GM15510 (cell line): ENCODE measurements around the gene KCNA3.

ENCODE experiments used
- POLR2A ChIP-seq: IDR thresholded peaks from 3 replicates; pipeline ENCODE4 v1.6.1; 2011; ENCODE audit warnings: borderline replicate concordance; ENCODE audit not compliant: insufficient read length; ENCODE audit errors: extremely low read depth

KCNA3 gene

GRCh38 chr1:110668549-110668948, 6.2 kb downstream of the KCNA3 start:
- no peak for TF ChIP-seq POLR2A

- TF ChIP-seq POLR2A: no peak
Observed at GRCh38 chr1:110667776-110668175, 7.0 kb downstream of the KCNA3 start.

- no peak for TF ChIP-seq POLR2A
Observed at GRCh38 chr1:110663241-110663640, 11.5 kb downstream of the KCNA3 start.

GRCh38 chr1:110657351-110657750, 17.4 kb downstream of the KCNA3 start:
- no peak for TF ChIP-seq POLR2A

GRCh38 chr1:110650609-110651008, 24.1 kb downstream of the KCNA3 start:
- no peak for TF ChIP-seq POLR2A

- TF ChIP-seq POLR2A: no peak
Observed at GRCh38 chr1:110648417-110648816, 26.3 kb downstream of the KCNA3 start.

- TF ChIP-seq POLR2A: no peak
Observed at GRCh38 chr1:110647254-110647891, 27.4 kb downstream of the KCNA3 start.

GRCh38 chr1:110645821-110646735, 28.7 kb downstream of the KCNA3 start:
- TF ChIP-seq POLR2A: no peak

GRCh38 chr1:110645211-110645610, 29.5 kb downstream of the KCNA3 start:
- no peak for TF ChIP-seq POLR2A

GRCh38 chr1:110643879-110644472, 30.8 kb downstream of the KCNA3 start:
- no peak for TF ChIP-seq POLR2A

GRCh38 chr1:110639724-110640386, 34.9 kb downstream of the KCNA3 start:
- TF ChIP-seq POLR2A: no peak

- TF ChIP-seq POLR2A: no peak
Observed at GRCh38 chr1:110638556-110638955, 36.2 kb downstream of the KCNA3 start.

GRCh38 chr1:110638058-110638457, 36.7 kb downstream of the KCNA3 start:
- no peak for TF ChIP-seq POLR2A

GRCh38 chr1:110637475-110637874, 37.3 kb downstream of the KCNA3 start:
- no peak for TF ChIP-seq POLR2A

GRCh38 chr1:110636149-110636935, 38.4 kb downstream of the KCNA3 start:
- no peak for TF ChIP-seq POLR2A

- no peak for TF ChIP-seq POLR2A
Observed at GRCh38 chr1:110635434-110635833, 39.3 kb downstream of the KCNA3 start.
